Activated naive CD4-positive, alpha-beta T cell (primary cell): ENCODE results near the gene TAF6.

Experiments used
- DNase-seq, 4 experiments: peaks; one replicate each; lab custom pipeline; 2025; lab: John Stamatoyannopoulos, UW

Gene TAF6

DNA sequence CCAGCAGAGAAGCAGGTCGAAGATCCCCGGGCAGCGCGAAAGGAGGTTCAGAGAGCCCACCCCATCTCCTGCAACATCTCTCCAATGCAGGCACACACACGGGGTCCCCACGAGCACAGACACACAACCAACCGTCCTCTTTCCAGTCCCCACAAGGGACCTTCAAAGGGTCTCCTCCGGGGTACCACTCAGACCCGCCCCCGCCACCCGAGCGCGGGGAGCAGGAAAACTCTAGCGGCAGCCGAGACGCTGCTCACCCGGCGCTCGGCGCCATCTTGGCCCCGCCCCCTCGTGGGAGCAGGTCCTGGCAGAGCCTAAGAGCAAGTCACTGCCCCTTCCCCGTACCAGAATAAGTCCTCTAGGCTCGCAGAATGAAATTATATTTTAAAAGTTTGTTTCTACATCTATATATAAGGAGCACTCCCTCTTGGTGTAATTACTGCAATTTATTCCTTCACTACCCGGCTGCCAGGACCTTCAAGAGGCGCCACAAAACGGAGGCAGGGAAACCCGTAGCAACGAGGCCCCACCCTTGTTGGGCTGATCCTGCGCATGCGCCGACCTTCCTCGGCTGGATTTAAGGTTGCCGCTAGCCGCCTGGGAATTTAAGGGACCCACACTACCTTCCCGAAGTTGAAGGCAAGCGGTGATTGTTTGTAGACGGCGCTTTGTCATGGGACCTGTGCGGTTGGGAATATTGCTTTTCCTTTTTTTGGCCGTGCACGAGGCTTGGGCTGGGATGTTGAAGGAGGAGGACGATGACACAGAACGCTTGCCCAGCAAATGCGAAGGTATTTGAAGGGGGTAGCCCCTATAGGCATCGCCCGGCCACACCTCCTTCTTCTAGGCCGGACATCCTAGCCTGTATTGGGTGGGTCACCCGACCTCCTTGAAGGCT is at the start of gene TAF6, which contains the start of gene CNPY4:
Gene TAF6 (minus strand): TSS at position 287 of the 898 bp plus-strand sequence. CDS start 5,149 bp downstream, outside the sequence.
Gene CNPY4 (plus strand): TSS at position 563 of the 898 bp plus-strand sequence. CDS start 111 bp downstream, at position 674.
- DNase-seq: peak; percentile 89 to 93 (median 90)

DNA sequence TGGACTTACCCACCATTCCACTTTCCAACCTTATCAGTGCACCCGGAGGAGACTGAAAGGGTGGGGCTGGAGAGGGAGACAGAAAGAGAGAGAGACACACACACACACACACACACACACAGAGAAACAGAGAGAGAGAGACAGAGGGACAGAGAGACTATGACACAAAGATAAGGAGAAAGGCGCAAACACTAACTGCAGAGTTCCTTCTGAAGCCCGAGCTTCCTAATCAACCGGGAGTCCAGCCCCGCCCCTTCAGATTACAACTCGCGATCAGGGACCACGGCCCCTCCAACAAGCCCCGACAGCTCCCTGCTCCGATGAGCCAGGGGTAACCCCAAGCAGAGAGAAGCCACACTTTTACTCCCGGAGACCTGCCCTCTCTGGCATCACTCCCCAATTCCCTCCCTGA is 48.8 kb upstream of the TAF6 start:
- no peak for DNase-seq

GRCh38 chr7:100166970-100167911 is 48.1 kb upstream of the TAF6 start:
- DNase-seq: no peak

GRCh38 chr7:100166317-100166940 is 47.3 kb upstream of the TAF6 start:
- peak in 1 of 4 experiments; percentile 25 for DNase-seq

GRCh38 chr7:100163871-100164270 is 44.7 kb upstream of the TAF6 start:
- no peak for DNase-seq

DNA sequence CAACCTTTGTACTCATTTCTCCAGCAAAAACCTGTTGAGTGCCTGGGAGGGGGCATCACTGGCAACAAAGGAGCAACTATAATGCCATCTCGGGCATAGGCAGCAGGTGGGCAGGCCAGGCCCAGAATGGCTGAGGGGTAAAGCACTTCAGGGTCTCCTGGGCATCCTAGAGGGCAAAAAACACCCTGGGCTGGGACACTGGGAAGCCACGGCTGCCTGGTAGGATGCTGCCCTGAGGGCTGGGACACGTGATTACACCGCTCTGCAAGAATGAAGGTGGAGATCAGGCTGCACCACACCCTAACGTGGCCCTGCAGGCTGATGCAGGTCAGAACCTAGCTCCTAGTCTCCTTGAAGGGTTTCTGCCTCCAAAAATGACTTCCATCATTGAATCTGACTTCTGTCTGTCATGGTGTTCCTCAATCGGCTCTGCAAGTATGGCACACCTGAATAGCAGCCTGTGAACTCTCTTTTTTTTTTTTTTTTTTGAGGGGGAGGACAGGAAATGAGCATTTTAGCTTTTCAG is 43.9 kb upstream of the TAF6 start:
- no peak for DNase-seq

DNA sequence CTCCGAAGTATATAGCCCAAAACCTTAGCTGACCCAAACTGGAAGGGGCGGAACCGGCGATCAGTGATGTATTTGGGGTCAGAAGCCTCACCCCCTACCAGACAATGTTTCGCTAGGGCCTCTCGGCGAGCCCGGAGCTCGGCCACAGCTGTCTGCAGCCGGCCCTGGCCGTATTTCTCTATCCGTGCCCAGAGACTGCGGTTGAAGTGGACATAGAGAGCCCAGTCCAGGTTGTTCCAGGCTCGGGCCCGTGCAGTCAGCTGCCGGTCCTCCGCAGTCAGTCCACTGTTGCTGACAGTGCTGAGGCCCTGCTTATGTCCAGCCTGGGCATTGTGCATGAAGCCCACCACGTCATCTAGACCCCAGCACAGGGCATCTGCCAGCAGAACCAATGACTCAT is 40.9 kb upstream of the TAF6 start:
- no peak for DNase-seq

- DNase-seq: no peak
Observed at GRCh38 chr7:100159099-100159623, 40.0 kb upstream of the TAF6 start.

DNA sequence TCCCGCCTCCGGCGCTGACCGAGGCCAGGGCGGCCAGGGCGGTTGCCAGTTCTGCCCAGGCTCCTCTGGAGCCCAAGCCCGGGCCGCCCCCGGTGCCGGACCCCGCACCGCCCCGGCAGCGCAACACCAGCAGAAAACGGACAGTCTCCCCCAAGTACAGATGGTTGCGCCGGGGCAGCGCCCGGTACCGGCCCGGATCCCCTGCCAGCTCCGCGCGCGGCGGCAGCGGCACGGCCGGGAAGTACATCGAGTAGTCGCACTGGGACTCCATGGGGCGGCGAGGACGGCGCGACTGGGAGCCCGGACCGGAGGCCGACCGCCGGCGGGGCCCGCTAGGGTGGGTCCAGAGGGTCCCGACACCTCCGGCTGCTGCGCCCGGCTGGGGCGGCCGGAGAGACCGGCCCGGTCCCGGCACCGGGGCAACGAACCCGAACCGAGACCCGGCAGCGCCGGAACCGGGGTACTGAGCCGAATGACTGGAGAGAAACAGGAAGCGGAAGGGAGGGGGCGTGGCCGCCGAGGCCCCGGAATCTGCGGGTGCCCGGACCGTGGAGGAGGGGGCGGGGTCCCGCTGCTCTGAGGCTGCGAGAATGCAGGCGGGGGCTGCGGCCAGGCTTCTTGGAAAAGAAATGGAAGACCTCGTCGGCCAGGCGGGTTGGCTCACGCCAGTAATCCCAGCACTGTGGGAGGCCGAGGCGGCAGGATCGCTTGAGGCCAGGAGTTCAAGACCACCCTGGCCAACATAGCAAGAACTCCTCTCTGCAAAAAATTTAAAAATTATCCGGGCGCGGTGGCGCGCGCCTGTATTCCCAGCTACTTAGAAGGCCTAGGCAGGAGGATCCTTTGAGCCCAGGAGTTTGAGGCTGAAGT is 39.3 kb upstream of the TAF6 start, which contains the start of gene TRAPPC14:
Gene TRAPPC14 (minus strand): TSS at position 495 of the 870 bp plus-strand sequence. CDS start 224 bp downstream, at position 271.
- peak; percentile 70 to 88 (median 82) for DNase-seq

DNA sequence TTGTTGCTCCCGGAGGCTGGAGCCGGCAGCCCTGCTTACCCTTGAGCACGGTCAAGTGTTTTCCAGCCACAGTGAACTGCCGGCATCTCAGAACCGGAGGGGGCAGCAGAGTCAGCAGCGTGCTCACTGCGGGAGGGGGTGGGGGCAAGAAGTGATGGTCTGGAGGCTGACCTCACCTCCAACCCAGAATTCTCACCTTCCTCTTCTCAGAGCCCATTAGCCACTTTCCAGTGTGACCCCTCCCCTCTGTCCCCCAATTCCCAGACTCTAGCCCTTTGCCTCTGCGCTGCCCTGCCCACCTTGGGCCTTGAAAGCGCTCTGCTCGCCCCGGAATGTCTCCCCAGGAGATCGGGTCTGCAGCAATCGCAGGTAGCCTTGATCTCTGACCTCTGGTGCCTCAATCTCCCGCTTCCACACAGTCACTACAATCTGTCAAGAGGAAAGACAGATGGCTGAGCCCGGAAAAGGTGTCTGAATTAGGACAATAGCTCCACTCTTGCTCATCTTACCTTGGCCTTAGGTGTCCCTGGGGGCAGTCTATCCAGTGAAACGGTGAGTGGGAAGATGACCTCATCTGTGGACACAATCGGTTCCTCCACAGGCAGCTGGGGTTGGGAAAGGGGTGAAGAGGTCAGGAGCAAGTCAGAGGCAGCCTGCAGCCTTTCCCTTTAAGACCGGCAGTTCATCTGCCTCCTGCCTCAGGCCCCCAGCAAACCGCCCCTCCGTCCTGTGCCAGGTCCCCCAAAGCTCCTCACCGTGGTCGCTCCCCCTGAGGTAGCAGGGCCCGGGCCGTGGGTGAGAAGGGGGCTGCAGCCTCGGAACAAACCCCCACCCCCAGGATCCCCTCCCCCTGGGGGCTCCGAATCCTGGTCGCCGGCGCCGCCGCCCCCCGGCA is 38.4 kb upstream of the TAF6 start:
- DNase-seq: no peak

DNA sequence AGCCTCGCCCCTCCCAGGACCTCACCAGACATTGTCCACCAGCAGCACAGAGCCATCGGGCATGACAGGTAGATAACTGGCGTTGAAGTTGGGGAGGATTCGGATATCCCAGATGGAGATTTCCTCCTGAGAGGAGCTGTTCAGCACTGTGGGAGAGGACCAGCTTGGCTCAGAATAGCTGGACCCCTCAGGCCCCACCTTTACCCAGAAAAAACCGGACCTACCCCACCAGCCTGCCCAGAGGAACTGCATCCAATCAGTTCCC is 37.8 kb upstream of the TAF6 start:
- no peak for DNase-seq

DNA sequence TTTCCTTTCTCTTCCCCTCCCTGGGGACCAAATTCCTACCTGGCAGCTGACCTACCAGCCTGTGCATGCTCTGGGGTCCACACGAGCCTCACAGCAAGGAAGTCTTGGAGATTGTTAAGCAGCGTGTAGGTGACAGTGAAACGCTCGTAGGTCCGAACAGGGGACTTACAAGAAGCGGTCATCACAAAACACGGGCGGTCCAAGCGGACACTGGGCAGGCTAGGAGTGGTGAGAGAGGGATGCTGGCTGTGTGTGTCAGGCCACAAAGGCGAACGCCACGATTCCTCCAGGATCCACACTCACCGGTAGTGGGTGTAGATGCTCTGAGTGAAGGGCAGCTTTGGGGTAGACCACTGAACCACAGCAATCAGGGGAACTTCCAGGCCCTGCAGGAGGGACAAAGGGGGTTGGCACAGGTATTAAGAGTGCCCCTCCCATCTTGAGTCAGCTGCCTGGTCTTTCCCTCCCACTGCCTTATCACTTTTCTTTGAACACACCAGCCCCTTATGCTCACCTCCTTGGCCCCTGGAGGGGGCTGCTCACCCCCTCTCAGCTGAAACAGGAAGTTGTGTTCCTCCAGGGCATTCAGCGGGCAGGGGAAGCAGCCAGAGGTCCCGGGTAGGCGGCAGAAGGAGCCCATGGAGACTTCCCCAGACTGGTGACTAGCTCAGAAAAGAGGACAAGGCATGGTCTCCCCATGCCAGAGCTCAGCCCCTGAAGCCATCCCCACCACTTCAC is 37.3 kb upstream of the TAF6 start:
- DNase-seq: no peak

GRCh38 chr7:100155553-100156317 is 36.6 kb upstream of the TAF6 start:
- DNase-seq: no peak

- DNase-seq: no peak
Observed at GRCh38 chr7:100154651-100155491, 35.7 kb upstream of the TAF6 start.

DNA sequence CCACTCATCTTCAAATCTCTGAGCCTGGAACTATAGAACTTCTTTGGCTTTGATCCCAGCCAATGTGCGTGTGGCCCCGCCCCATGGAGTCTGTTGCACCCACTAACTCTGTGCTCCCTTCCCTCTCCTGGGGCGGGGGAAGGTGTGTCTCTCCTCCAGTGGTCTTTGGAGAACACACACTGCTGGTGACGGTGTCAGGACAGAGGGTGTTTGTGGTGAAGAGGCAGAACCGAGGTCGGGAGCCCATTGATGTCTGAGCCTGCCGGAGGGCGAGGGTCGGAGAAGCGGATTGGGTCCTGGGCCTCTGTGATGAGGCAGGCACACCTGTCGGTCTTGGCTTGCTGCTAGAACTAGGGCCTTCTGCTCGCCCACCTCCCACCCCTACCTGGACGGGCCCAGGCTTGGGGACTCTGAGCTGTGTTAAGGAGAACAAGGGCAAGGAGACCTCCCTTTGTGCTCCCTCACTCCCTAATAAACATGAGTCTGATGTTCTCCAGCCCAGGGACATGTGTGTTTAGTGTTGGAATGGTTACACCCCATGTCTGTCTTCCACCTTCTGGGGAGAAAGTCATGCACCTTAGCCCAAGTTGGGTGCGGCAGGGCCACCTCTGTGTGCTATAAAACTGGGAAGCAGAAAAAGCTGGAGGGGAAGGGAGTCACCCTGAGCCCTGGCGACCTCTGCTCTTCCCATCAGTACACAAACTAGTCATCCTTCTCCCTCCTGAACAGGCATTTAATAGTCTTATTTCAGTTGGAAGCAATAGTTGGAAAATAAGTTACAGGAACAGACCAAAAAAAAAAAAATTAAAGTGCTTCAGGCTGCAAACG is 34.8 kb upstream of the TAF6 start:
- DNase-seq: no peak
